HEK293 (cell line): ENCODE data around the gene DUSP1.
"Not testable (repeated sequence)": the region's sequence is repeated elsewhere in the genome, so short reads cannot be mapped to it uniquely, and the experiment has no call there.

Experiments
- CTCF ChIA-PET: fragments of 350-600 bp; formaldehyde crosslinking; extraction: SDS; loops from one replicate; lab custom pipeline; 2021; ENCODE audit warnings: antibody characterized with exemption; lab: Yijun Ruan, JAX
- POLR2A ChIA-PET: fragments of 300-600 bp; formaldehyde crosslinking; extraction: SDS; loops from one replicate; lab custom pipeline; 2020; ENCODE audit warnings: antibody characterized with exemption, inconsistent platforms; lab: Yijun Ruan, JAX
- H3K27ac ChIP-seq: fragments of 200-500 bp; sonication (Bioruptor generic); 2 replicates; pipeline ENCODE4 v1.5.1; 2014; ENCODE audit warnings: low read depth, low read length, control low read depth, inconsistent platforms; ENCODE audit errors: extremely low read depth
- H3K36me3 ChIP-seq, 2 experiments: fragments of 200-500 bp in 1 of 2; sonication (Bioruptor generic) in 1 of 2; 1 replicate in 1 of 2; 2 replicates in 1 of 2; pipeline ENCODE4 v1.5.1; 2014 to 2017; ENCODE audit warnings: inconsistent platforms in 2 of 2, low read length in 2 of 2; ENCODE audit not compliant: control insufficient read depth in 2 of 2, insufficient read depth in 1 of 2
- H3K4me1 ChIP-seq: fragments of 200-500 bp; sonication (Bioruptor generic); 2 replicates; pipeline ENCODE4 v1.5.1; 2014; ENCODE audit warnings: mild to moderate bottlenecking, low read length, inconsistent platforms; ENCODE audit not compliant: control insufficient read depth, insufficient read depth
- H3K4me3 ChIP-seq: 2 replicates; pipeline ENCODE4 v1.5.1; 2011; ENCODE audit warnings: low read depth, mild to moderate bottlenecking, control low read depth, low read length, moderate library complexity
- H3K9me3 ChIP-seq: fragments of 200-500 bp; sonication (Bioruptor generic); 2 replicates; pipeline ENCODE4 v1.5.1; 2014; ENCODE audit warnings: low read depth, low read length, inconsistent platforms; ENCODE audit not compliant: control insufficient read depth, insufficient read depth
- HOXA7 ChIP-seq: sonication (generic); formaldehyde crosslinking; IDR thresholded peaks from 2 replicates; pipeline ENCODE4 v1.8.1; 2022; ENCODE audit warnings: missing genetic modification reagents, borderline replicate concordance
- KLF10 ChIP-seq: fragments of 450-650 bp; IDR thresholded peaks from 2 replicates; pipeline ENCODE4 v1.5.1; 2018; ENCODE audit warnings: missing biosample characterization, mild to moderate bottlenecking, missing genetic modification characterization
- RBAK ChIP-seq: fragments of 450-650 bp; formaldehyde crosslinking; IDR thresholded peaks from 2 replicates; pipeline ENCODE4 v1.5.1; 2016; ENCODE audit warnings: missing biosample characterization, missing genetic modification characterization
- SETDB1 ChIP-seq: IDR thresholded peaks from one replicate; pipeline ENCODE4 v1.6.1; 2017; ENCODE audit warnings: mild to moderate bottlenecking, low read length, moderate library complexity, mixed read lengths; ENCODE audit not compliant: insufficient read length
- SP3 ChIP-seq: fragments of 450-650 bp; formaldehyde crosslinking; IDR thresholded peaks from 2 replicates; pipeline ENCODE4 v1.5.1; 2016; ENCODE audit warnings: missing biosample characterization, missing genetic modification characterization
- SP7 ChIP-seq: fragments of 450-650 bp; formaldehyde crosslinking; IDR thresholded peaks from 2 replicates; pipeline ENCODE4 v1.5.1; 2016; ENCODE audit warnings: missing biosample characterization, missing genetic modification characterization
- TRIM28 ChIP-seq: IDR thresholded peaks from 2 replicates; pipeline ENCODE4 v1.6.1; 2011; ENCODE audit warnings: low read length, control low read depth, borderline replicate concordance
- ZNF133 ChIP-seq: fragments of 450-650 bp; formaldehyde crosslinking; IDR thresholded peaks from 2 replicates; pipeline ENCODE4 v1.5.1; 2016; ENCODE audit warnings: missing biosample characterization, missing genetic modification characterization
- ZNF16 ChIP-seq: fragments of 450-650 bp; formaldehyde crosslinking; IDR thresholded peaks from 2 replicates; pipeline ENCODE4 v1.5.1; 2016; ENCODE audit warnings: low read depth, missing biosample characterization, missing genetic modification characterization
- ZNF223 ChIP-seq: fragments of 450-650 bp; formaldehyde crosslinking; IDR thresholded peaks from 2 replicates; pipeline ENCODE4 v1.5.1; 2016; ENCODE audit warnings: missing biosample characterization, missing genetic modification characterization
- ZNF266 ChIP-seq: fragments of 450-650 bp; formaldehyde crosslinking; IDR thresholded peaks from 2 replicates; pipeline ENCODE4 v1.5.1; 2016; ENCODE audit warnings: missing biosample characterization, missing genetic modification characterization, low read depth
- ZNF292 ChIP-seq: fragments of 450-650 bp; formaldehyde crosslinking; IDR thresholded peaks from 2 replicates; pipeline ENCODE4 v1.5.1; 2016; ENCODE audit warnings: low read depth, missing biosample characterization, missing genetic modification characterization, borderline replicate concordance
- ZNF324 ChIP-seq: fragments of 450-650 bp; formaldehyde crosslinking; IDR thresholded peaks from 2 replicates; pipeline ENCODE4 v1.5.1; 2016; ENCODE audit warnings: missing biosample characterization, missing genetic modification characterization
- ZNF423 ChIP-seq: fragments of 450-650 bp; formaldehyde crosslinking; IDR thresholded peaks from 2 replicates; pipeline ENCODE4 v1.5.1; 2016; ENCODE audit warnings: missing biosample characterization, missing genetic modification characterization
- ZNF585B ChIP-seq: fragments of 450-650 bp; formaldehyde crosslinking; IDR thresholded peaks from 2 replicates; pipeline ENCODE4 v1.5.1; 2016; ENCODE audit warnings: missing biosample characterization, missing genetic modification characterization
- ZNF654 ChIP-seq: fragments of 450-650 bp; formaldehyde crosslinking; IDR thresholded peaks from 2 replicates; pipeline ENCODE4 v1.5.1; 2016; ENCODE audit warnings: low read depth, missing biosample characterization, missing genetic modification characterization
- ZNF768 ChIP-seq: fragments of 450-650 bp; formaldehyde crosslinking; IDR thresholded peaks from 2 replicates; pipeline ENCODE4 v1.5.1; 2018; ENCODE audit warnings: missing biosample characterization, mild to moderate bottlenecking, missing genetic modification characterization
- TF ChIP-seq, protein P1 (sequence below): fragments of 450-650 bp; IDR thresholded peaks from 2 replicates; pipeline ENCODE4 v1.5.1; 2018; ENCODE audit warnings: missing biosample characterization, mild to moderate bottlenecking, missing genetic modification characterization
- TF ChIP-seq, protein P2 (sequence below): fragments of 450-650 bp; formaldehyde crosslinking; IDR thresholded peaks from 2 replicates; pipeline ENCODE4 v1.5.1; 2016; ENCODE audit warnings: missing biosample characterization, missing genetic modification characterization
- TF ChIP-seq, protein P3 (sequence below): fragments of 450-650 bp; formaldehyde crosslinking; IDR thresholded peaks from 2 replicates; pipeline ENCODE4 v1.5.1; 2016; ENCODE audit warnings: missing biosample characterization, missing genetic modification characterization
- TF ChIP-seq, protein P4 (sequence below): fragments of 450-650 bp; formaldehyde crosslinking; IDR thresholded peaks from 2 replicates; pipeline ENCODE4 v1.5.1; 2016; ENCODE audit warnings: missing biosample characterization, missing genetic modification characterization, borderline replicate concordance
- TF ChIP-seq, protein P5 (sequence below): sonication (generic); formaldehyde crosslinking; IDR thresholded peaks from 2 replicates; pipeline ENCODE4 v1.8.1; 2022; ENCODE audit warnings: mild to moderate bottlenecking, moderate library complexity, missing genetic modification reagents

Gene DUSP1

DNA sequence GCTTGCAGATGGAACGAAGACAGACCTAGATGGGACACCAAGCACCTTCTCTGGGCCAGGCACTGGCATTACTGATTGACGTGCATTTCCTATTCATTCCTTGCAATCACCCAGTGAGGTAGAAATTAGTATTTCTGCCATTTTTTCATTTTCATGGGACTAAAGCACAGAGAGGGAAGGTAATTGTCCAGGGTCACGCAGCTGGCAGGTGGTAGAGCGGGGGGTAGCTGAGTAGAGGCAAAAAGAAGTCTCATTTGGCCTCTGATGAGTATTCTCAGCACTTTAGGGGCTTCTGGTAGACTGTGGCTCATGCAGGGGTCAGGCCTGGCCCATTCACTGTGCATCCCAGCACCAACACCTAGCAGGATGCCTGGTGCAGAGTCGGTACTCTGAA is 19.5 kb upstream of the DUSP1 start (continued):
- TF ChIP-seq, protein P1, sequence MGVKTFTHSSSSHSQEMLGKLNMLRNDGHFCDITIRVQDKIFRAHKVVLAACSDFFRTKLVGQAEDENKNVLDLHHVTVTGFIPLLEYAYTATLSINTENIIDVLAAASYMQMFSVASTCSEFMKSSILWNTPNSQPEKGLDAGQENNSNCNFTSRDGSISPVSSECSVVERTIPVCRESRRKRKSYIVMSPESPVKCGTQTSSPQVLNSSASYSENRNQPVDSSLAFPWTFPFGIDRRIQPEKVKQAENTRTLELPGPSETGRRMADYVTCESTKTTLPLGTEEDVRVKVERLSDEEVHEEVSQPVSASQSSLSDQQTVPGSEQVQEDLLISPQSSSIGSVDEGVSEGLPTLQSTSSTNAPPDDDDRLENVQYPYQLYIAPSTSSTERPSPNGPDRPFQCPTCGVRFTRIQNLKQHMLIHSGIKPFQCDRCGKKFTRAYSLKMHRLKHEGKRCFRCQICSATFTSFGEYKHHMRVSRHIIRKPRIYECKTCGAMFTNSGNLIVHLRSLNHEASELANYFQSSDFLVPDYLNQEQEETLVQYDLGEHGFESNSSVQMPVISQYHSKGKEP: no peak
- TF ChIP-seq SP7 (tag by site-specific recombination) (no peak), HOXA7 (no peak), ZNF324 (tag by site-specific recombination) (no peak)

DNA sequence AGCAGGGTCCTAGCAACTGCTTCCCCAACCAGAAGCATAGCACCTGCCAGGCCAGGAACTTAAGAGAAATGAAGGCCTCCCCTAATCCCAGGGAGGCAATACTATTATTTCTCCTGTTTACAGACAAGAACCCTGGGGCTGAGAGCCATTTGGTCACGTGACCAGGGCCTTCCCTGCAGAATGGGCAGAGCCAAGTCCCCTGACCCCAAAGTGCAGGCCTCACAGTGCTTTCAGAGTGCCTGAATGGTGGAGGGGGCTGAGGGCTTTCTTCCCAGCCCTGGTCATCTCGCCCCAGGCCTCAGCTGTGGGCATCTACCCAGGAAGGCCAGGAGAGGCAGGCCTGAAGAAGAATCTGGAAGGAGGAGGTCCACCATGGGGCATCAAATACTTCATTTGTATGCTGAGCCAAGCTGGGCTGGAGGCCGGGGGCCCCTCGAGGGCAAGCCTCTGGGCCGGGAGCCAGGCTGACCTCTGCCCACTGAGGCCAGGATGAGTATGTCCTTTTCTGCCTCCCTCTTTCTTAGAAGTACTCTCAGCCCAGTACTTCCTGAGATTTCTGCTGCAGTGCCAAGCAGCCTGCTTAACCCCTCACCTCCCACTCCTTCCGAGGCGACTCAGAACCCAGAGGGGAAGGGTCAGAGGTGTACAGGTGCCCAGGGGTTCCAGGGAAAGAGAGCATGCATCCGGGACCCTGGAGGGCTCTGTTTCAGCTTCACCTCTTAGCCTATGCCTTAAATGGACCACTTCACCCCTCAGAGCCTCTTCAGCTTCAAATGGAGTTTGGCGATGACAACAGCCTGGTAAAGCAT is 18.9 kb upstream of the DUSP1 start:
- ChIA-PET POLR2A (interaction anchor here (1.2 kb wide), 1 partner anchor 18 kb away, joined by 4 read pairs; no protein-coding TSS in a partner anchor), CTCF (interaction anchor here (0.6 to 1.2 kb wide), 3 partner anchors 17 to 112 kb away, joined by 3 to 4 read pairs (median 3); no protein-coding TSS in a partner anchor)
- Histone ChIP-seq H3K9me3 (no peaks in the 10 kb centered on the region), H3K4me1 (no peaks in the 10 kb centered on the region; the same call in 1 of the 2 replicates), H3K27ac (no peak overlapping the region), H3K36me3 (no peaks in the 10 kb centered on the region), H3K4me3 (no peak overlapping the region)
- TF ChIP-seq SETDB1: no peak
- no peak for TF ChIP-seq ZNF16 (tag by site-specific recombination)
- TF ChIP-seq ZNF223 (tag by site-specific recombination): no peak
- TF ChIP-seq ZNF292 (tag by site-specific recombination): no peak
- no peak for TF ChIP-seq ZNF423 (tag by site-specific recombination)
- no peak for TF ChIP-seq TRIM28
- no peak for TF ChIP-seq RBAK
- TF ChIP-seq ZNF654 (tag by site-specific recombination): no peak

DNA sequence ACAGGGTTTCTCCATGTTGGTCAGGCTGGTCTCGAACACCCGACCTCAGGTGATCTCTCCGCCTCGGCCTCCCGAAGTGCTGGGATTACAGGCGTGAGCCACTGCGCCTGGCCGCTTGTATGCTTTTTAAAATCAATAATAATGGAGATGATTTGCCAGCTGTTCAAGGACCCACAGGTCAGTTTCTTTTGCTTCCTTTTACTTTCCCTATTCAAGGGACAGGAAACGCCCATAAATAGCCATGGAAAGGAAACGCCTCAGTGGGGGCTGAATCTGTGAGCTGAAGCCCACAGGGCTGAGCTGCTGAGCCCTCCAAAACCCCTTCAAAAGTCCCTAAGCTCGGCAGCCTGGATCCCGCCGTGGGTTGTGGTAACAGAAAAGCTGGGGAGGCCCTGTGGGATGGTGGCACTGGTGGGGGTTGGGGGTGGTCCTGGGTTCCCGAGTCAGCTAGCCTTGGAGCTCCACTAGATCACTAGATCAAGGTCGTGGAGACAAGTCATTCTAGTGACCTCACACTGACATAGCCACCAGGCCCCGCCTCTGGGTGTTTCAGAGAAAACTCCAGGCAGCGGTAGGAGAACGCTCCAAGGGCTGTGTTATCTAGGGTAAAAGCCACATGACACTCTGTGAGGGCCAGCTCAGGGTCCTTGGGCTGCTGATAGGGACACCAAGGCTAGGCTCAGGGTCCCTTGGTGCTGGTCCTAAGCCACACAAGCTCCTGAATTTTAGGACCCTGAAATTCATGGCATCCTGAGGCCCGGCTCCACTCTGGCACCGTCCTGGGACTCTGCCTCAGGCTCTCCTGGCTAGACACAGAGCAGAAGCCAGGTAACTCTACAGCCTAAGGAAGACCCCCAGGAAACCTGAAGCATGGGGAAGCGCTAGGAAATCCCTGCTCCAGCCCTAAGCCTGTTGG is 18.0 kb upstream of the DUSP1 start:
- H3K4me3 ChIP-seq: no peak overlapping the region

DNA sequence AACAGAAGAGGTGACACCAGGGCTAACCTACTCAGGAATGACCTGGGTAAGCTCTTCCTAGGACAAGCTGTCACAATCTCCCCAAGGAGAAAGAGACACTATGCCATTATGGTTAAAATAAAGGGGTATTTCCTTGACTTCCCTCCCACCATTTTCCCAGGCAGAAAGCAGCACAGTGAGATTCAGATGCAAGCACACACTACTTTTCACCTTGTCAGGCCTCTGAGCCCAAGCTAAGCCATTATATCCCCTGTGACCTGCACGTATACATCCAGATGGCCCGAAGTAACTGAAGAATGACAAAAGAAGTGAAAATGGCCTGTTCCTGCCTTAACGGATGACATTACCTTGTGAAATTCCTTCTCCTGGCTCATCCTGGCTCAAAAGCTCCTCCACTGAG is 16.5 kb upstream of the DUSP1 start:
- POLR2A ChIA-PET: interaction anchor here (0.6 kb wide), 1 partner anchor 16 kb away, joined by 3 read pairs; the partner anchor contains the start of gene DUSP1
- H3K27ac ChIP-seq, CTCF ChIA-PET, H3K36me3 ChIP-seq, H3K9me3 ChIP-seq, H3K4me3 ChIP-seq, H3K4me1 ChIP-seq: not testable (repeated sequence)

More for the DNA sequence above, 18.0 kb upstream of the DUSP1 start:
- H3K9me3 ChIP-seq: no peaks in the 10 kb centered on the region
- TF ChIP-seq KLF10 (tag by site-specific recombination) (no peak), ZNF133 (tag by site-specific recombination) (no peak), ZNF266 (no peak), SP3 (tag by site-specific recombination) (no peak), ZNF585B (tag by site-specific recombination) (no peak), ZNF768 (tag by site-specific recombination) (no peak)
- TF ChIP-seq, protein P2, sequence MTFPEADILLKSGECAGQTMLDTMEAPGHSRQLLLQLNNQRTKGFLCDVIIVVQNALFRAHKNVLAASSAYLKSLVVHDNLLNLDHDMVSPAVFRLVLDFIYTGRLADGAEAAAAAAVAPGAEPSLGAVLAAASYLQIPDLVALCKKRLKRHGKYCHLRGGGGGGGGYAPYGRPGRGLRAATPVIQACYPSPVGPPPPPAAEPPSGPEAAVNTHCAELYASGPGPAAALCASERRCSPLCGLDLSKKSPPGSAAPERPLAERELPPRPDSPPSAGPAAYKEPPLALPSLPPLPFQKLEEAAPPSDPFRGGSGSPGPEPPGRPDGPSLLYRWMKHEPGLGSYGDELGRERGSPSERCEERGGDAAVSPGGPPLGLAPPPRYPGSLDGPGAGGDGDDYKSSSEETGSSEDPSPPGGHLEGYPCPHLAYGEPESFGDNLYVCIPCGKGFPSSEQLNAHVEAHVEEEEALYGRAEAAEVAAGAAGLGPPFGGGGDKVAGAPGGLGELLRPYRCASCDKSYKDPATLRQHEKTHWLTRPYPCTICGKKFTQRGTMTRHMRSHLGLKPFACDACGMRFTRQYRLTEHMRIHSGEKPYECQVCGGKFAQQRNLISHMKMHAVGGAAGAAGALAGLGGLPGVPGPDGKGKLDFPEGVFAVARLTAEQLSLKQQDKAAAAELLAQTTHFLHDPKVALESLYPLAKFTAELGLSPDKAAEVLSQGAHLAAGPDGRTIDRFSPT (tag by site-specific recombination): no peak
- TF ChIP-seq, protein P3, sequence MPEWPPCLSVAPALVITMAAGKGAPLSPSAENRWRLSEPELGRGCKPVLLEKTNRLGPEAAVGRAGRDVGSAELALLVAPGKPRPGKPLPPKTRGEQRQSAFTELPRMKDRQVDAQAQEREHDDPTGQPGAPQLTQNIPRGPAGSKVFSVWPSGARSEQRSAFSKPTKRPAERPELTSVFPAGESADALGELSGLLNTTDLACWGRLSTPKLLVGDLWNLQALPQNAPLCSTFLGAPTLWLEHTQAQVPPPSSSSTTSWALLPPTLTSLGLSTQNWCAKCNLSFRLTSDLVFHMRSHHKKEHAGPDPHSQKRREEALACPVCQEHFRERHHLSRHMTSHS (tag by site-specific recombination): no peak
- TF ChIP-seq, protein P4, sequence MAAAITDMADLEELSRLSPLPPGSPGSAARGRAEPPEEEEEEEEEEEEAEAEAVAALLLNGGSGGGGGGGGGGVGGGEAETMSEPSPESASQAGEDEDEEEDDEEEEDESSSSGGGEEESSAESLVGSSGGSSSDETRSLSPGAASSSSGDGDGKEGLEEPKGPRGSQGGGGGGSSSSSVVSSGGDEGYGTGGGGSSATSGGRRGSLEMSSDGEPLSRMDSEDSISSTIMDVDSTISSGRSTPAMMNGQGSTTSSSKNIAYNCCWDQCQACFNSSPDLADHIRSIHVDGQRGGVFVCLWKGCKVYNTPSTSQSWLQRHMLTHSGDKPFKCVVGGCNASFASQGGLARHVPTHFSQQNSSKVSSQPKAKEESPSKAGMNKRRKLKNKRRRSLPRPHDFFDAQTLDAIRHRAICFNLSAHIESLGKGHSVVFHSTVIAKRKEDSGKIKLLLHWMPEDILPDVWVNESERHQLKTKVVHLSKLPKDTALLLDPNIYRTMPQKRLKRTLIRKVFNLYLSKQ (tag by site-specific recombination): no peak
- TF ChIP-seq, protein P5, sequence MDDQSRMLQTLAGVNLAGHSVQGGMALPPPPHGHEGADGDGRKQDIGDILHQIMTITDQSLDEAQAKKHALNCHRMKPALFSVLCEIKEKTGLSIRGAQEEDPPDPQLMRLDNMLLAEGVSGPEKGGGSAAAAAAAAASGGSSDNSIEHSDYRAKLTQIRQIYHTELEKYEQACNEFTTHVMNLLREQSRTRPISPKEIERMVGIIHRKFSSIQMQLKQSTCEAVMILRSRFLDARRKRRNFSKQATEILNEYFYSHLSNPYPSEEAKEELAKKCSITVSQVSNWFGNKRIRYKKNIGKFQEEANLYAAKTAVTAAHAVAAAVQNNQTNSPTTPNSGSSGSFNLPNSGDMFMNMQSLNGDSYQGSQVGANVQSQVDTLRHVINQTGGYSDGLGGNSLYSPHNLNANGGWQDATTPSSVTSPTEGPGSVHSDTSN (CRISPR knock-in tag): no peak
- ChIA-PET CTCF (interaction anchor here (0.6 to 1.2 kb wide), 2 partner anchors 88 to 113 kb away, joined by 3 to 4 read pairs; no protein-coding TSS in a partner anchor), POLR2A (interaction anchor here (0.6 to 1.0 kb wide), 2 partner anchors 13 to 18 kb away, joined by 3 to 4 read pairs; partner anchors contain the start of gene DUSP1)
- H3K36me3 ChIP-seq: no peaks in the 10 kb centered on the region
- no peaks in the 10 kb centered on the region; the same call in 1 of the 2 replicates for H3K4me1 ChIP-seq
- no peak overlapping the region for H3K27ac ChIP-seq
